H1 (cell line): ENCODE measurements around the gene TMCC1. TPM values are rescaled to one million over a fixed set of nuclear protein-coding genes. Genes with fewer than 3 reads are reported as not detected.

Source experiments
- CTCF ChIA-PET: fragments of 300-600 bp; sonication (Branson Sonifier 250); formaldehyde crosslinking; loops from one replicate; lab custom pipeline; 2021; ENCODE audit not compliant: partially characterized antibody; lab: Charles Lee
- POLR2A ChIA-PET: fragments of 300-600 bp; sonication (Branson Sonifier 250); formaldehyde crosslinking; loops from one replicate; lab custom pipeline; 2021; ENCODE audit warnings: inconsistent platforms; ENCODE audit not compliant: partially characterized antibody; lab: Charles Lee
- DNase-seq, 2 experiments: peaks; one replicate each; pipeline versions ENCODE4 v3.0.0 to v3.0.0-alpha.2; 2010 to 2022; ENCODE audit warnings: low spot score in 2 of 2, low read depth in 1 of 2, mixed read lengths in 1 of 2
- FAIRE-seq: peaks from 2 replicates; lab custom pipeline; 2011; peaks lifted over from hg19 to GRCh38; lab: Jason Lieb, UNC
- H2AFZ ChIP-seq: 2 replicates; pipeline ENCODE4 v1.8.1; 2012; ENCODE audit warnings: low read length, inconsistent platforms
- H2AK5ac ChIP-seq: 2 replicates; pipeline ENCODE4 v1.6.1; 2013; ENCODE audit warnings: low read depth, low read length
- H2BK120ac ChIP-seq: replicated peaks from 2 replicates; pipeline ENCODE3; 2013; ENCODE audit warnings: low read depth, low read length, inconsistent platforms
- H2BK12ac ChIP-seq: 2 replicates; pipeline ENCODE4 v1.6.1; 2013; ENCODE audit warnings: low read depth, low read length
- H2BK15ac ChIP-seq: 2 replicates; pipeline ENCODE4 v1.6.1; 2013; ENCODE audit warnings: low read length
- H2BK20ac ChIP-seq: 2 replicates; pipeline ENCODE4 v1.6.1; 2013; ENCODE audit warnings: low read length
- H2BK5ac ChIP-seq: 2 replicates; pipeline ENCODE4 v1.6.1; 2013; ENCODE audit warnings: low read depth, low read length
- H3K14ac ChIP-seq: 2 replicates; pipeline ENCODE4 v1.6.1; 2013; ENCODE audit warnings: inconsistent platforms; ENCODE audit not compliant: insufficient read length
- H3K18ac ChIP-seq: 2 replicates; pipeline ENCODE4 v1.6.1; 2013; ENCODE audit warnings: low read length; ENCODE audit errors: extremely low read depth
- H3K23ac ChIP-seq: 2 replicates; pipeline ENCODE4 v1.6.1; 2013; ENCODE audit warnings: inconsistent platforms; ENCODE audit not compliant: insufficient read length
- H3K23me2 ChIP-seq: 2 replicates; pipeline ENCODE4 v1.6.1; 2013; ENCODE audit warnings: low read depth, low read length
- H3K27ac ChIP-seq: 2 replicates; pipeline ENCODE4 v1.6.1; 2011; ENCODE audit warnings: low read depth, low read length, inconsistent platforms
- H3K27me3 ChIP-seq, 4 experiments: replicated peaks in 1 of 4; 1 replicate in 1 of 4; 2 replicates in 3 of 4; pipeline versions ENCODE4 v1.6.1 to v1.8.1; 2011 to 2013; ENCODE audit warnings: low read length in 3 of 4, mild to moderate bottlenecking in 3 of 4, inconsistent platforms in 2 of 4, mixed read lengths in 2 of 4, moderate library complexity in 1 of 4; ENCODE audit not compliant: control insufficient read depth in 3 of 4, insufficient read depth in 3 of 4; ENCODE audit errors: extremely low read depth in 1 of 4
- H3K36me3 ChIP-seq, 4 experiments: 2 replicates each; pipeline versions ENCODE4 v1.6.1 to v1.8.1; 2011 to 2013; ENCODE audit warnings: mild to moderate bottlenecking in 4 of 4, low read length in 3 of 4, moderate library complexity in 2 of 4, control low read depth in 1 of 4, inconsistent platforms in 1 of 4; ENCODE audit not compliant: insufficient read depth in 4 of 4, control insufficient read depth in 2 of 4
- H3K4ac ChIP-seq: replicated peaks from 2 replicates; pipeline ENCODE3; 2013; ENCODE audit warnings: low read length, low read depth, mixed read lengths, inconsistent platforms; ENCODE audit not compliant: insufficient read length
- H3K4me1 ChIP-seq, 4 experiments: replicated peaks in 1 of 4; 1 replicate in 1 of 4; 2 replicates in 3 of 4; pipeline versions ENCODE4 v1.6.1 to v1.8.1; 2011 to 2013; ENCODE audit warnings: low read length in 3 of 4, inconsistent platforms in 2 of 4, mixed read lengths in 1 of 4; ENCODE audit not compliant: insufficient read depth in 4 of 4, control insufficient read depth in 3 of 4
- H3K4me2 ChIP-seq, 2 experiments: 2 replicates each; pipeline versions ENCODE4 v1.6.1 to v1.8.1; 2011 to 2013; ENCODE audit warnings: low read depth in 2 of 2, low read length in 2 of 2, control low read depth in 1 of 2, inconsistent platforms in 1 of 2, mild to moderate bottlenecking in 1 of 2; ENCODE audit not compliant: insufficient read depth in 1 of 2
- H3K4me3 ChIP-seq, 4 experiments: fragments of 200-600, 300-600 bp in 1 of 4; sonication (generic), shearing (Covaris generic), sonication (Bioruptor Twin) in 1 of 4; 2 replicates each; pipeline versions ENCODE4 v1.5.1 to v1.8.1; 2011 to 2016; ENCODE audit warnings: low read length in 4 of 4, low read depth in 3 of 4, control low read depth in 2 of 4, inconsistent platforms in 2 of 4, mild to moderate bottlenecking in 2 of 4, mixed read lengths in 1 of 4, moderate library complexity in 1 of 4; ENCODE audit not compliant: insufficient read depth in 2 of 4; ENCODE audit errors: extremely low read depth in 1 of 4
- H3K56ac ChIP-seq: replicated peaks from 2 replicates; pipeline ENCODE3; 2013; ENCODE audit warnings: low read depth, mild to moderate bottlenecking, mixed read lengths, low read length, inconsistent platforms; ENCODE audit not compliant: insufficient read length
- H3K79me1 ChIP-seq: 2 replicates; pipeline ENCODE4 v1.6.1; 2013; ENCODE audit warnings: low read depth, low read length, control low read depth
- H3K79me2 ChIP-seq, 2 experiments: 2 replicates each; pipeline versions ENCODE4 v1.6.1 to v1.8.1; 2012 to 2013; ENCODE audit warnings: low read length in 2 of 2, mild to moderate bottlenecking in 2 of 2, inconsistent platforms in 1 of 2; ENCODE audit not compliant: insufficient read depth in 2 of 2, control insufficient read depth in 1 of 2
- H3K9ac ChIP-seq, 4 experiments: replicated peaks in 1 of 4; 1 replicate in 1 of 4; 2 replicates in 3 of 4; pipeline versions ENCODE4 v1.6.1 to v1.8.1; 2011 to 2013; ENCODE audit warnings: low read depth in 3 of 4, low read length in 3 of 4, control low read depth in 2 of 4, mild to moderate bottlenecking in 2 of 4, moderate library complexity in 2 of 4, inconsistent platforms in 1 of 4; ENCODE audit errors: extremely low read depth in 1 of 4
- H3K9me3 ChIP-seq, 2 experiments: 2 replicates each; pipeline versions ENCODE4 v1.6.1 to v1.8.1; 2012 to 2013; ENCODE audit warnings: mild to moderate bottlenecking in 2 of 2, moderate library complexity in 2 of 2, control low read depth in 1 of 2, inconsistent platforms in 1 of 2, low read depth in 1 of 2, low read length in 1 of 2, mixed read lengths in 1 of 2; ENCODE audit not compliant: insufficient read depth in 2 of 2
- H4K20me1 ChIP-seq, 2 experiments: replicated peaks in 1 of 2; 2 replicates each; pipeline versions ENCODE3 to v1.8.1; 2011 to 2013; ENCODE audit warnings: inconsistent platforms in 2 of 2, low read length in 2 of 2, mild to moderate bottlenecking in 1 of 2; ENCODE audit not compliant: insufficient read depth in 2 of 2, control insufficient read depth in 1 of 2
- H4K5ac ChIP-seq: 2 replicates; pipeline ENCODE4 v1.6.1; 2013; ENCODE audit warnings: low read length, low read depth, mixed read lengths, inconsistent platforms; ENCODE audit not compliant: insufficient read length
- H4K8ac ChIP-seq: 2 replicates; pipeline ENCODE4 v1.8.0; 2013; ENCODE audit warnings: mild to moderate bottlenecking, moderate library complexity, low read length, inconsistent platforms; ENCODE audit not compliant: insufficient read depth; ENCODE audit errors: extremely low read depth
- H4K91ac ChIP-seq: replicated peaks from 2 replicates; pipeline ENCODE3; 2013; ENCODE audit warnings: low read length, mixed read lengths, inconsistent platforms; ENCODE audit not compliant: insufficient read length
- CHD1 ChIP-seq: IDR thresholded peaks from 2 replicates; pipeline ENCODE4 v1.6.1; 2012; ENCODE audit warnings: low read depth, low read length, improper control_type of control experiment
- RAD21 ChIP-seq, 2 experiments: IDR thresholded peaks in 1 of 2; conservative IDR thresholded peaks in 1 of 2; 2 replicates each; pipeline ENCODE4 v1.6.1; 2011; ENCODE audit warnings: low read depth in 2 of 2, low read length in 2 of 2, improper control_type of control experiment in 1 of 2, inconsistent platforms in 1 of 2, mild to moderate bottlenecking in 1 of 2, moderate library complexity in 1 of 2
- WGBS, 2 experiments: shearing (Covaris generic) in 1 of 2; methylation state at CpG; one replicate each; pipeline versions ENCODE4 v1.1.6 to v1.1.7; 2013 to 2015; ENCODE audit warnings: low lambda C conversion rate in 2 of 2, mixed read lengths in 2 of 2, inconsistent platforms in 1 of 2, low coverage in 1 of 2, missing lambda C conversion rate in 1 of 2; ENCODE audit not compliant: insufficient replicate concordance in 2 of 2, insufficient coverage in 1 of 2, insufficient read length in 1 of 2; ENCODE audit errors: extremely low coverage in 1 of 2, missing lambda C conversion rate in 1 of 2; 5-methylcytosine and 5-hydroxymethylcytosine counted together
- polyA plus RNA-seq, 7 experiments: library from polyadenylated mRNA; depleted of rRNA in 3 of 7; stranded (reverse) in 5 of 7; unstranded in 2 of 7; fragments of >200 nt in 5 of 7; fragments of 200-250 nt in 2 of 7; gene quantifications; 1 replicate in 5 of 7; 2 replicates in 1 of 7; 4 replicates in 1 of 7; pipeline versions ENCODE4 v1.2.1 to v1.2.3, GENCODE V29; 2011 to 2013; ENCODE audit warnings: missing spikeins in 2 of 7, mixed read lengths in 2 of 7
- total RNA-seq: library from RNA; stranded (reverse); fragmentation: NEBNext Ultra II Directional; extraction: Animal tissue kit (Norgen Biotek cat#: 25700); gene quantifications from 2 replicates; pipeline ENCODE4 v1.2.1, GENCODE V29; 2021
- TF ChIP-seq, protein P1 (sequence below): IDR thresholded peaks from 2 replicates; pipeline ENCODE4 v1.6.1; 2012; ENCODE audit warnings: inconsistent platforms
- TF ChIP-seq, protein P2 (sequence below), 3 experiments: IDR thresholded peaks; 1 replicate in 2 of 3; 2 replicates in 1 of 3; pipeline versions ENCODE4 v1.5.1 to v1.6.1; 2011; ENCODE audit warnings: low read length in 3 of 3, mild to moderate bottlenecking in 3 of 3, inconsistent platforms in 2 of 3, low read depth in 1 of 3, moderate library complexity in 1 of 3; ENCODE audit not compliant: insufficient read depth in 1 of 3; ENCODE audit errors: control extremely low read depth in 1 of 3

The TMCC1 gene
- total and polyA plus RNA-seq, 2 of the 8 experiments (the other 6 are each of a cell fraction or from before 2014, with no cell fraction given): 10.4 to 27.1 TPM

DNA sequence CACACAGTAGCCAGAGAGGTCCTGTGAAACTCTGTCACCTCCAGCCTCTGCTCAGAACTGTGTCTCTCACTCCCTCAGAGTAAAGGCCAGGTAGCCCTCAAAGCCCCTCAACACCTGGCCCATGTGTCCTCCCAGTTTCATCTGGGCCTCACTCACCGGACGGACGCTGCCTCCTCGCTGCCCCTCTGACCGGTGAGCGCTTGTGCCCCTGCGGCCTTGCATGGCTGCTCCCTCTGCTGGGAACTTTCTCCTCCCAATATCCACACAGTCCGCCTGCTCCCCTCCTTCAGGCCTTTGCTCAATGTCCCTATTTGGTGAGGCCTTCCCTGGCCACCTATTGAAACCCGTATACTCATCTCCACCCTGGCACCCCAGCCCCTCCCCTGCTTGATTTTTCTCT, 44.2 kb upstream of the TMCC1 start:
- Histone ChIP-seq H3K27me3 (0 out of 7 replicates have a peak, but pooled peaks cover 0 to 5% (median under 1%) of the 10 kb centered on the region in 4 experiments), H3K27ac (no peak overlapping the region), H4K20me1 (no peaks in the 10 kb centered on the region), H3K4me3 (no peak overlapping the region), H3K79me1 (no peaks in the 10 kb centered on the region), H3K23me2 (no peaks in the 10 kb centered on the region), H3K79me2 (no peaks in the 10 kb centered on the region), H2BK120ac (no peak overlapping the region), H3K4ac (no peak overlapping the region), H3K18ac (peak overlapping the region; percentile 78), H4K91ac (no peak overlapping the region), H2BK5ac (no peak overlapping the region), H3K36me3 (no peaks in the 10 kb centered on the region), H4K5ac (no peak overlapping the region), H3K23ac (no peak overlapping the region), H2BK20ac (no peak overlapping the region), H2BK12ac (0 out of 2 replicates have a peak overlapping the region, but pooled peaks have one; percentile 50), H4K8ac (no peak overlapping the region), H3K4me2 (no peak overlapping the region), H3K4me1 (peaks cover 0 to 3% (median 0%) of the 10 kb centered on the region in 4 experiments; a peak in 2 of 7 replicates), H2AK5ac (no peak overlapping the region), H2BK15ac (peak overlapping the region; percentile 92; the same call in 1 of the 2 replicates), H3K9ac (no peak overlapping the region), H3K56ac (no peak overlapping the region), H2AFZ (0 out of 2 replicates have a peak overlapping the region, but pooled peaks have one; percentile 76), H3K14ac (no peak overlapping the region), H3K9me3 (no peaks in the 10 kb centered on the region)
- TF ChIP-seq, protein P1, sequence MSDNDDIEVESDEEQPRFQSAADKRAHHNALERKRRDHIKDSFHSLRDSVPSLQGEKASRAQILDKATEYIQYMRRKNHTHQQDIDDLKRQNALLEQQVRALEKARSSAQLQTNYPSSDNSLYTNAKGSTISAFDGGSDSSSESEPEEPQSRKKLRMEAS: peak; percentile 48
- TF ChIP-seq, protein P2, sequence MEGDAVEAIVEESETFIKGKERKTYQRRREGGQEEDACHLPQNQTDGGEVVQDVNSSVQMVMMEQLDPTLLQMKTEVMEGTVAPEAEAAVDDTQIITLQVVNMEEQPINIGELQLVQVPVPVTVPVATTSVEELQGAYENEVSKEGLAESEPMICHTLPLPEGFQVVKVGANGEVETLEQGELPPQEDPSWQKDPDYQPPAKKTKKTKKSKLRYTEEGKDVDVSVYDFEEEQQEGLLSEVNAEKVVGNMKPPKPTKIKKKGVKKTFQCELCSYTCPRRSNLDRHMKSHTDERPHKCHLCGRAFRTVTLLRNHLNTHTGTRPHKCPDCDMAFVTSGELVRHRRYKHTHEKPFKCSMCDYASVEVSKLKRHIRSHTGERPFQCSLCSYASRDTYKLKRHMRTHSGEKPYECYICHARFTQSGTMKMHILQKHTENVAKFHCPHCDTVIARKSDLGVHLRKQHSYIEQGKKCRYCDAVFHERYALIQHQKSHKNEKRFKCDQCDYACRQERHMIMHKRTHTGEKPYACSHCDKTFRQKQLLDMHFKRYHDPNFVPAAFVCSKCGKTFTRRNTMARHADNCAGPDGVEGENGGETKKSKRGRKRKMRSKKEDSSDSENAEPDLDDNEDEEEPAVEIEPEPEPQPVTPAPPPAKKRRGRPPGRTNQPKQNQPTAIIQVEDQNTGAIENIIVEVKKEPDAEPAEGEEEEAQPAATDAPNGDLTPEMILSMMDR (IDR thresholded peaks at IDR 0.05; ENCODE audit: control extremely low read depth in 1 of 3, insufficient read depth in 1 of 3, low read depth in 1 of 3, low read length in 3 of 3): peak; percentile 24 to 33 (median 28); a peak in 3 of 4 replicates
- no peak for TF ChIP-seq CHD1
- TF ChIP-seq RAD21 (IDR thresholded peaks at IDR 0.05 in 1 of 2, conservative IDR thresholded peaks at IDR 0.05 in 1 of 2; ENCODE audit: low read depth in 2 of 2, low read length in 2 of 2): 0 out of 4 replicates have a peak, but pooled peaks of 1 of the 2 experiments have one; percentile 14
- ChIA-PET CTCF (interaction anchor here (0.6 to 1.5 kb wide), 13 partner anchors 10 to 310 kb away, joined by 3 to 5 read pairs (median 3); no protein-coding TSS in a partner anchor), POLR2A (interaction anchor here (1.2 kb wide), 1 partner anchor 45 kb away, joined by 3 read pairs; no protein-coding TSS in a partner anchor)
- FAIRE-seq (no peak), DNase-seq (peak in 1 of 2 experiments; percentile 52)
- WGBS, 2 experiments: 80% methylated on average over 9 of the region's 9 CpGs; no CpG with 5 or more reads in 1 of the 2 experiments
